Uterus (tissue), 4 donors: ENCODE results near the gene SNX14. TPM values are rescaled to one million over a fixed set of nuclear protein-coding genes. Genes with fewer than 3 reads are reported as not detected.

Experiments
- DNase-seq, 2 donors: peaks; one replicate each; pipeline ENCODE4 v3.0.0-alpha.2; 2019 to 2020
- H3K27ac ChIP-seq, 2 donors: fragments of 200-600 bp; sonication (generic); 1 replicate in 1 of 2; 2 replicates in 1 of 2; pipeline ENCODE4 v1.5.1; 2016 to 2018
- H3K27me3 ChIP-seq, 2 donors: fragments of 200-600 bp; sonication (generic); one replicate each; pipeline ENCODE4 v1.5.1; 2018 to 2019; ENCODE audit warnings: control low read depth in 1 of 2
- H3K36me3 ChIP-seq, 2 donors: fragments of 200-600 bp; sonication (generic); one replicate each; pipeline ENCODE4 v1.5.1; 2019; ENCODE audit warnings: control low read depth in 1 of 2
- H3K4me1 ChIP-seq, 2 donors: fragments of 200-600 bp; sonication (generic); one replicate each; pipeline ENCODE4 v1.5.1; 2018 to 2019; ENCODE audit warnings: control low read depth in 1 of 2
- H3K4me3 ChIP-seq, 2 donors: fragments of 200-600 bp; sonication (generic); 1 replicate in 1 of 2; 2 replicates in 1 of 2; pipeline ENCODE4 v1.5.1; 2018 to 2019; ENCODE audit warnings: mild to moderate bottlenecking in 1 of 2
- H3K9me3 ChIP-seq, 2 donors: fragments of 200-600 bp; sonication (generic); one replicate each; pipeline ENCODE4 v1.5.1; 2019; ENCODE audit warnings: control low read depth in 1 of 2
- POLR2A ChIP-seq, 2 donors: fragments of 450-650 bp; IDR thresholded peaks; one replicate each; pipeline ENCODE4 v1.6.1; 2016; ENCODE audit warnings: antibody characterized with exemption in 2 of 2, mild to moderate bottlenecking in 1 of 2, moderate library complexity in 1 of 2
- intact Hi-C: fragments of 100-400 bp; cut with DNase I; formaldehyde crosslinking; loops from one replicate; pipeline ENCODE4 v1.15.1; 2023; ENCODE audit warnings: low total_unique reads
- total RNA-seq, 4 donors: library from RNA; depleted of rRNA in 3 of 4; stranded (reverse); fragments of >200 nt in 3 of 4; gene quantifications; one replicate each; pipeline versions ENCODE4 v1.1.0 to v1.2.4, GENCODE V29; 2014 to 2023
- TF ChIP-seq, protein P1 (sequence below), 4 experiments: fragments of 200-600 bp in 2 of 4; fragments of 450-650 bp in 2 of 4; sonication (generic) in 2 of 4; IDR thresholded peaks; one replicate each; pipeline ENCODE4 v1.5.1; 2016 to 2019; ENCODE audit warnings: antibody characterized with exemption in 4 of 4, mild to moderate bottlenecking in 2 of 4, moderate library complexity in 1 of 4
- donor health status: DM: yes; HTN: yes; CAD: no.

The SNX14 gene
- total RNA-seq, 4 donors from 2014 or later, result 41.8 to 174 (median 81.3) TPM

DNA sequence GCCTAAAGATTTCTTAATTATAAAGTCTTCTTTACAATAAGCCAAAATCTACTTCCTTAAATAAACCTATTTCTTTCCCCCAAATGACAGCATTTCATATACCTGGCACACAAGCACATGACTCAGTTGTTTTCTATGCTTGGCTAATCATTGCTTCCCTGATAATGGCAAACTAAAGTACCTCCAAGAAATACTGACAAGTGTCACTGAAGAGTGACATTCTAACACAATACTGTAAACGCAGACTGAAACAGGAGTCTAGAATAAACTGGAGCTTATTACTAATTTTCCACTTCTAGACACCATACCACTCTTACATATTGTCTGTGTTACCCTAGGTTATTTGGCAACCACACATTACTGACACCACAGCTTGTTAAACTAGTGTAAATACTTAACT, 34.7 kb upstream of the SNX14 start:
- no peaks in the 10 kb centered on the region for H3K36me3 ChIP-seq
- no peaks in the 10 kb centered on the region for H3K9me3 ChIP-seq
- TF ChIP-seq, protein P1, sequence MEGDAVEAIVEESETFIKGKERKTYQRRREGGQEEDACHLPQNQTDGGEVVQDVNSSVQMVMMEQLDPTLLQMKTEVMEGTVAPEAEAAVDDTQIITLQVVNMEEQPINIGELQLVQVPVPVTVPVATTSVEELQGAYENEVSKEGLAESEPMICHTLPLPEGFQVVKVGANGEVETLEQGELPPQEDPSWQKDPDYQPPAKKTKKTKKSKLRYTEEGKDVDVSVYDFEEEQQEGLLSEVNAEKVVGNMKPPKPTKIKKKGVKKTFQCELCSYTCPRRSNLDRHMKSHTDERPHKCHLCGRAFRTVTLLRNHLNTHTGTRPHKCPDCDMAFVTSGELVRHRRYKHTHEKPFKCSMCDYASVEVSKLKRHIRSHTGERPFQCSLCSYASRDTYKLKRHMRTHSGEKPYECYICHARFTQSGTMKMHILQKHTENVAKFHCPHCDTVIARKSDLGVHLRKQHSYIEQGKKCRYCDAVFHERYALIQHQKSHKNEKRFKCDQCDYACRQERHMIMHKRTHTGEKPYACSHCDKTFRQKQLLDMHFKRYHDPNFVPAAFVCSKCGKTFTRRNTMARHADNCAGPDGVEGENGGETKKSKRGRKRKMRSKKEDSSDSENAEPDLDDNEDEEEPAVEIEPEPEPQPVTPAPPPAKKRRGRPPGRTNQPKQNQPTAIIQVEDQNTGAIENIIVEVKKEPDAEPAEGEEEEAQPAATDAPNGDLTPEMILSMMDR (IDR thresholded peaks at IDR 0.05), result no peak
- no peak for TF ChIP-seq POLR2A (IDR thresholded peaks at IDR 0.05)
- H3K27me3 ChIP-seq, result no peaks in the 10 kb centered on the region
- H3K4me1 ChIP-seq, result no peaks in the 10 kb centered on the region
- intact Hi-C loops, result no loop called here
- no peak overlapping the region for H3K27ac ChIP-seq
- no peak for DNase-seq
- H3K4me3 ChIP-seq, result no peak overlapping the region

GRCh38 chr6:85620308-85620707, 26.6 kb upstream of the SNX14 start:
- Histone ChIP-seq H3K27me3 (no peaks in the 10 kb centered on the region), H3K27ac (no peak overlapping the region), H3K36me3 (no peaks in the 10 kb centered on the region)

GRCh38 chr6:85614780-85615179, 21.1 kb upstream of the SNX14 start:
- H3K36me3 ChIP-seq, result no peaks in the 10 kb centered on the region
- TF ChIP-seq, protein P1 (IDR thresholded peaks at IDR 0.05), result no peak
- no peak for TF ChIP-seq POLR2A (IDR thresholded peaks at IDR 0.05)
- DNase-seq, result no peak
- no peaks in the 10 kb centered on the region for H3K9me3 ChIP-seq
- H3K4me3 ChIP-seq, result no peak overlapping the region
- no peaks in the 10 kb centered on the region for H3K4me1 ChIP-seq
- intact Hi-C loops, result no loop called here
- H3K27ac ChIP-seq, result no peak overlapping the region
- no peaks in the 10 kb centered on the region for H3K27me3 ChIP-seq

More at GRCh38 chr6:85620308-85620707, 26.6 kb upstream of the SNX14 start:
- intact Hi-C loops, result no loop called here
- TF ChIP-seq, protein P1 (IDR thresholded peaks at IDR 0.05), result no peak
- TF ChIP-seq POLR2A (IDR thresholded peaks at IDR 0.05), result no peak
- no peak overlapping the region for H3K4me3 ChIP-seq
- DNase-seq, result no peak
- H3K9me3 ChIP-seq, result no peaks in the 10 kb centered on the region
- no peaks in the 10 kb centered on the region for H3K4me1 ChIP-seq

DNA sequence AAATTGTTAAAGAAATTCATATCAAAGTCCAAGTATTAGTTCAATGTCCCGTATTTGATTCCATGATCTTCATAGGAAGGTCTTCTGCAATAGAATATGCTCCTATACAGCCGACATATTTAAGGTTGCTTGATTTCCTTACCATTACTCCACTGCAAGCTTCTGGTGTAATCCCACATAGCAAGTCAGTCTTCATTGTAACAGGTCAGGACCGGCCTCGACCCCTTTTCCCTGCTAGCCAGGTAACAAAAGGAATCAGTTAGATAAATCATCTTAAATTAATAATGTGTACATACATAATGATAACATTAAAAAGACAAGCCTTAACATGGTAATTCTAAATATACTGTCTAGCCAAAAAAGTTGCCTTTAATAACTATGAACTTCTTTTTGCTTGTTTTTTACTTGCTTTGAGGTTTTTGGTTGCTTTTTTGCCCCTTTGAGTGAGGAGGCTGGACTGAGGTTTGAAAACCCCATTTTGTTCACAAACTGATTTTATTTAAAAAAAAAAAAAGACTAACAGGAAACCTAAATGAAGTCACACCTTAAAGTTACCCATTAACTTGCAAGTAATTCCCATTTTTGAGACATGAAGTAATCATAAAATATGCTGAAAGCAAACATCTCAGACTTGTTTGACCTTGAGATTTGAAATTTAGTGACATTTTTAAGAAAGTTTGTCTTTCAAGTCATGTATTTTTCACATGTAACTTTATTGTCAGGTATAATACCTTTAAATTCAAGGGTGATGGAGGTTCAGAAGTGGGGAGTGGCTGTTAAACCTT, 19.2 kb upstream of the SNX14 start:
- intact Hi-C loops, result no loop called here
- Histone ChIP-seq H3K4me1 (no peaks in the 10 kb centered on the region), H3K4me3 (no peak overlapping the region), H3K36me3 (no peaks in the 10 kb centered on the region), H3K27me3 (no peaks in the 10 kb centered on the region), H3K9me3 (no peaks in the 10 kb centered on the region), H3K27ac (no peak overlapping the region)
- TF ChIP-seq, protein P1 (IDR thresholded peaks at IDR 0.05), result no peak
- no peak for TF ChIP-seq POLR2A (IDR thresholded peaks at IDR 0.05)
- DNase-seq, result no peak

DNA sequence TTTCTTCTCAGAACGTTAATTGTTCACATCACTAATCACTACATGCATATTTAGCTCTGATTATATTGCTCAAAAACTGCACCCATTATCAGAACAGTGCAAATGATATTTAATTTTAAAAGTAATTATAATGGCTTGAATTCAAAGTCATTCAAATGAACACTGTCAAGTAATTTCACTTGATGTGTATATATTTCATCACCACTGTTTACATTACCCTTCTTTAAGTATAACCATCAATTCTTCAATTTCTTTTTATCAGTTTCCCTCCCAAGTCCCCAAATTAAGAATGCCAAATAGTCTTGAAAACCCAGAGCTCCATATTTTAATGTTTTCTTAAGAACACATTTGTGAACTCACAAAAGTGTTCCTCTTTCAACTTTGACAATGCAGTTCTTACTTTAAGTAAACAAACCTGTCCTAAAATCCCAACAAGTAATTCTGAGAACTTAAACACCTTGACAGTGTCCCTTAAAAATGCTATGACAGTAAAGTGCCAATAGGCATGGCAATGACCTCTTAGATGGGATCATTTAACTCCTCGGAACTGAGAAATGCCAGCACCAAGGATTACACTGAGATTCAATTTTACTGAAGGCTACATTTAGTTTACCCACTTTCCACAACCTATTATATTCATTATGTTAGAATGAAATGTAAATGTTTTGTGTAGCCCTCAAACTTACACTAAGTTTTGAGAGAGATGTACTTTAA, 16.7 kb upstream of the SNX14 start:
- H3K9me3 ChIP-seq, result no peaks in the 10 kb centered on the region
- no peak for DNase-seq
- intact Hi-C loops, result no loop called here
- no peaks in the 10 kb centered on the region for H3K36me3 ChIP-seq
- no peak overlapping the region for H3K27ac ChIP-seq
- TF ChIP-seq, protein P1 (IDR thresholded peaks at IDR 0.05), result no peak
- TF ChIP-seq POLR2A (IDR thresholded peaks at IDR 0.05), result no peak
- no peak overlapping the region for H3K4me3 ChIP-seq
- H3K4me1 ChIP-seq, result no peaks in the 10 kb centered on the region
- no peaks in the 10 kb centered on the region for H3K27me3 ChIP-seq
